HCT116 (cell line): Measurements from ENCODE around the gene THG1L.
"Not testable (repeated sequence)": the region's sequence is repeated elsewhere in the genome, so short reads cannot be mapped to it uniquely, and the experiment has no call there.

Source experiments
- CEBPB ChIP-seq: IDR thresholded peaks from 2 replicates; pipeline ENCODE4 v1.6.1; 2012; ENCODE audit warnings: low read depth
- CTCF ChIP-seq, 3 experiments: fragments of 200-600 bp in 1 of 3; sonication (generic) in 1 of 3; IDR thresholded peaks in 2 of 3; conservative IDR thresholded peaks in 1 of 3; 2 replicates each; pipeline ENCODE4 v1.5.1; 2012 to 2017; ENCODE audit warnings: low read depth in 2 of 3, low read length in 2 of 3, antibody characterized with exemption in 1 of 3, borderline replicate concordance in 1 of 3, control low read depth in 1 of 3, mild to moderate bottlenecking in 1 of 3, mixed read lengths in 1 of 3, mixed run types in 1 of 3, moderate library complexity in 1 of 3; ENCODE audit not compliant: insufficient read depth in 1 of 3
- EGR1 ChIP-seq: IDR thresholded peaks from 2 replicates; pipeline ENCODE4 v1.6.1; 2012; ENCODE audit warnings: low read depth
- EZH2 ChIP-seq: fragments of 200-600 bp; sonication (generic); IDR thresholded peaks from 2 replicates; pipeline ENCODE4 v1.6.1; 2017; ENCODE audit warnings: antibody characterized with exemption, mixed run types
- EZH2phosphoT487 ChIP-seq: fragments of 200-600 bp; IDR thresholded peaks from 2 replicates; pipeline ENCODE4 v1.6.1; 2018; ENCODE audit warnings: antibody characterized with exemption, borderline replicate concordance
- JUND ChIP-seq: IDR thresholded peaks from 2 replicates; pipeline ENCODE4 v1.6.1; 2012
- POLR2A ChIP-seq: IDR thresholded peaks from 2 replicates; pipeline ENCODE4 v1.7.0; 2011; ENCODE audit warnings: borderline replicate concordance; ENCODE audit not compliant: insufficient read depth, insufficient read length; ENCODE audit errors: extremely low read depth
- POLR2AphosphoS5 ChIP-seq: IDR thresholded peaks from 2 replicates; pipeline ENCODE4 v1.6.1; 2011; ENCODE audit warnings: mild to moderate bottlenecking, low read depth, low read length, moderate library complexity
- SP1 ChIP-seq: IDR thresholded peaks from 2 replicates; pipeline ENCODE4 v1.6.1; 2012; ENCODE audit warnings: low read depth
- TCF7L2 ChIP-seq: IDR thresholded peaks from 2 replicates; pipeline ENCODE4 v1.7.0; 2011; ENCODE audit warnings: borderline replicate concordance, inconsistent platforms; ENCODE audit not compliant: insufficient read depth, insufficient read length; ENCODE audit errors: extremely low read depth
- YY1 ChIP-seq: IDR thresholded peaks from 2 replicates; pipeline ENCODE4 v1.6.1; 2011; ENCODE audit warnings: low read length, low read depth, moderate library complexity, mild to moderate bottlenecking; ENCODE audit not compliant: insufficient replicate concordance; ENCODE audit errors: extremely low read depth

GRCh38 chr5:157698674-157699073 is 32.5 kb upstream of the THG1L start:
- not testable (repeated sequence) for TF ChIP-seq YY1; POLR2A; CTCF (IDR thresholded peaks at IDR 0.05 in 2 of 3, conservative IDR thresholded peaks at IDR 0.05 in 1 of 3; ENCODE audit: borderline replicate concordance in 1 of 3, insufficient read depth in 1 of 3, low read depth in 2 of 3, low read length in 2 of 3); EZH2; JUND; CEBPB; TCF7L2; EGR1; SP1; POLR2AphosphoS5; EZH2phosphoT487
